ENCODE measurements around the gene LCNL1. TPM values are rescaled to one million over a fixed set of nuclear protein-coding genes. Genes with fewer than 3 reads are reported as not detected.

Gene LCNL1
- total and polyA plus RNA-seq, 10 of the 15 experiments (the other 5 are each of a cell fraction or from before 2014, with no cell fraction given), result not detected

- H3K4me2 ChIP-seq (ENCODE audit: control insufficient read depth, insufficient read depth), result no peak overlapping the region
- BruUV-seq (replicated peaks), result no TSS peak
- ChIA-PET POLR2A (no interaction called here), RAD21 (ENCODE audit: unreplicated experiment) (no interaction called here), SMC1A (ENCODE audit: uncharacterized antibody, unreplicated experiment) (no interaction called here), CTCF (no interaction called here)
- intact Hi-C loops (cut with micrococcal nuclease; ENCODE audit: unreplicated experiment), result no loop called here
- no peaks in the 10 kb centered on the region for H3K27me3 ChIP-seq (replicated peaks in 1 of 2; ENCODE audit: control insufficient read depth in 2 of 2, insufficient read depth in 2 of 2, low read length in 1 of 2)
- H3K9me3 ChIP-seq (replicated peaks; ENCODE audit: control insufficient read depth, insufficient read depth, low read length), result no peaks in the 10 kb centered on the region
- ATAC-seq (no peak), DNase-seq (ENCODE audit: low read depth, low spot score) (no peak), FAIRE-seq (no peak)
- H3K4me1 ChIP-seq (ENCODE audit: control insufficient read depth, insufficient read depth, low read length), result peaks cover 7% of the 10 kb centered on the region
- H2AFZ ChIP-seq (ENCODE audit: control insufficient read depth, low read depth, low read length), result no peak overlapping the region
- WGBS (ENCODE audit: insufficient coverage, insufficient replicate concordance, low lambda C conversion rate, missing lambda C conversion rate), result 5% methylated on average over 4 of the region's 5 CpGs
- no peak overlapping the region for H3K4me3 ChIP-seq
- no peak overlapping the region for H3K9ac ChIP-seq (ENCODE audit: control insufficient read depth, insufficient read depth, low read length)
- H3K79me2 ChIP-seq (ENCODE audit: control insufficient read depth, insufficient read depth, low read length), result no peaks in the 10 kb centered on the region
- in situ Hi-C loops (cut with MboI), result no loop called here
- no peak overlapping the region for H3K27ac ChIP-seq (ENCODE audit: control insufficient read depth, insufficient read depth)
- no peaks in the 10 kb centered on the region; the same call in 1 of the 2 replicates for H4K20me1 ChIP-seq (ENCODE audit: control insufficient read depth, insufficient read depth)
- no peaks in the 10 kb centered on the region for H3K36me3 ChIP-seq (ENCODE audit: control insufficient read depth in 2 of 2, insufficient read depth in 2 of 2, low read length in 1 of 2)
- no peak for TF ChIP-seq ELK1 (IDR thresholded peaks at IDR 0.05; ENCODE audit: low read depth, low read length)
- no peak for TF ChIP-seq E4F1 (IDR thresholded peaks at IDR 0.05; ENCODE audit: borderline replicate concordance, partially characterized antibody)
- TF ChIP-seq CREM (IDR thresholded peaks at IDR 0.05; ENCODE audit: low read depth), result no peak
- no peak for TF ChIP-seq BACH1 (IDR thresholded peaks at IDR 0.05; ENCODE audit: borderline replicate concordance)
- TF ChIP-seq YBX1 (IDR thresholded peaks at IDR 0.05), result no peak
- no peak for TF ChIP-seq EZH2 (IDR thresholded peaks at IDR 0.05; ENCODE audit: borderline replicate concordance, control insufficient read depth, low read depth, low read length)
- no peak for TF ChIP-seq CUX1 (IDR thresholded peaks at IDR 0.05; ENCODE audit: insufficient replicate concordance, low read depth, low read length)
- no peak for TF ChIP-seq E2F4 (IDR thresholded peaks at IDR 0.05; ENCODE audit: low read depth, low read length)
- no peak for TF ChIP-seq PAX5 (IDR thresholded peaks at IDR 0.05; ENCODE audit: borderline replicate concordance, low read depth, low read length)
- TF ChIP-seq SMARCA5 (IDR thresholded peaks at IDR 0.05), result no peak
- TF ChIP-seq DPF2 (IDR thresholded peaks at IDR 0.05), result no peak
- no peak for TF ChIP-seq ATF7 (IDR thresholded peaks at IDR 0.05; ENCODE audit: low read depth)
- no peak for TF ChIP-seq IKZF1 (conservative IDR thresholded peaks at IDR 0.05)
- TF ChIP-seq LARP7 (IDR thresholded peaks at IDR 0.05), result no peak
- TF ChIP-seq SPI1 (IDR thresholded peaks at IDR 0.05; ENCODE audit: borderline replicate concordance, insufficient read depth, low read depth, low read length), result no peak
- TF ChIP-seq WRNIP1 (IDR thresholded peaks at IDR 0.05; ENCODE audit: borderline replicate concordance, low read depth, low read length), result no peak
- no peak for TF ChIP-seq CHD4 (IDR thresholded peaks at IDR 0.05)
Measured at GRCh38 chr9:136969774-136970173, 13.0 kb upstream of the LCNL1 start.
